Activated T-cell treated with anti-CD3 and anti-CD28 coated beads, Interleukin-2, amount 50 U/mL, for 4 hours (primary cell): ENCODE results near the gene AADACL3. TPM values are rescaled to one million over a fixed set of nuclear protein-coding genes. Genes with fewer than 3 reads are reported as not detected.

ENCODE experiments used
- ATAC-seq, 2 donors: fragments of 200-7000 bp; cut with Tn5 transposase; one replicate each; pipeline ENCODE4 v1.10.0; 2021
- DNase-seq: peaks from one replicate; pipeline ENCODE4 v3.0.0-alpha.2; 2020
- H3K27me3 Mint-ChIP-seq: one replicate; pipeline ENCODE4 v1.8.0; 2021; ENCODE audit warnings: low read depth, mixed read lengths
- H3K36me3 Mint-ChIP-seq: one replicate; pipeline ENCODE4 v1.8.0; 2022; ENCODE audit warnings: mixed read lengths; ENCODE audit not compliant: insufficient read depth
- H3K4me1 Mint-ChIP-seq: one replicate; pipeline ENCODE4 v1.8.0; 2021; ENCODE audit warnings: low read depth, mixed read lengths
- H3K4me3 Mint-ChIP-seq: one replicate; pipeline ENCODE4 v1.8.0; 2021; ENCODE audit warnings: mild to moderate bottlenecking, moderate library complexity, mixed read lengths
- H3K9me3 Mint-ChIP-seq: one replicate; pipeline ENCODE4 v1.8.0; 2021; ENCODE audit warnings: mixed read lengths
- total RNA-seq, 3 donors: library from RNA; stranded (reverse); gene quantifications; one replicate each; pipeline ENCODE4 v1.2.1, GENCODE V29; 2021

Gene AADACL3
- total RNA-seq, 3 donors from 2014 or later, result not detected

DNA sequence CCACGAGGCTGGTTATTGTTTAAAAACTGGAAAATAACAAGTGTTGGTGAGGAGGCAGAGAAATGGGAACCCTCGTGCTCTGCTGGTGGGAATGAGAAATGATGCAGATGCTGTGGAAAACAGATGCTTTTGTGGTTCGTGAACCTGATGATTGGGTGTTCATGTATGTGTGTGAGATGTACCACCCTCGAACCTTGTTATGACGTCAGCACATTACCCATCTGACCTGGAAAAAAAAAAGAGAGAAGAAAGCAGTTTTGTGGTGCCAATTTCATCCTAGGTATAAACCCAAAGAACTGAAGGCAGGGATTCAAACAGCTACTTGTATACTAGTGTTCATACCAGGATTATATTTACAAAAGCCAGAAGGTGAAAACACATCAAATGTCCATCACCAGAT is 23.7 kb downstream of the AADACL3 start:
- peaks cover 18% of the 10 kb centered on the region for H3K9me3 Mint-ChIP-seq
- H3K4me1 Mint-ChIP-seq, result no peaks in the 10 kb centered on the region
- no peak for DNase-seq
- H3K27me3 Mint-ChIP-seq, result peaks cover 59% of the 10 kb centered on the region
- no peaks in the 10 kb centered on the region for H3K36me3 Mint-ChIP-seq
- no peak for ATAC-seq
- no peak overlapping the region for H3K4me3 Mint-ChIP-seq

DNA sequence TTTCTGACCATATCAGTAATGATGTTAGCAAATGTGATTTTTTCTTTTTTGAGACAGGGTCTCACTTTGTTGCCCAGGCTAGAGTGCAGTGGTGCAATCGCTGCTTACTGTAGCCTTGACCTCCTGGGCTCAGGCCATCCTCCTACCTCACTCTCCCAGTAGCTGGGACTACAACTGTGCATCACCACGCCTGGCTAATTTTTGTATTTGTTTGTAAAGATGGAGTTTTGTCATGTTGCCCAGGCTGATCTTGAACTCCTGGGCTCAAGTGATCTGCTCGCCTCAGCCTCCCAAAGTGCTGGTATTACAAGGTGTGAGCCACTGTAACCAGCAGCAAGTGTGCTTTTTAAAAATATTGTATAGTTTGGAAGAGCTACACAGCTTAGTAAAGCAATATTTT is 26.0 kb downstream of the AADACL3 start:
- ATAC-seq (no peak), DNase-seq (no peak)
- H3K27me3 Mint-ChIP-seq, result peaks cover 51% of the 10 kb centered on the region
- H3K4me1 Mint-ChIP-seq, result no peaks in the 10 kb centered on the region
- peaks cover 4% of the 10 kb centered on the region for H3K9me3 Mint-ChIP-seq
- no peak overlapping the region for H3K4me3 Mint-ChIP-seq
- no peaks in the 10 kb centered on the region for H3K36me3 Mint-ChIP-seq

DNA sequence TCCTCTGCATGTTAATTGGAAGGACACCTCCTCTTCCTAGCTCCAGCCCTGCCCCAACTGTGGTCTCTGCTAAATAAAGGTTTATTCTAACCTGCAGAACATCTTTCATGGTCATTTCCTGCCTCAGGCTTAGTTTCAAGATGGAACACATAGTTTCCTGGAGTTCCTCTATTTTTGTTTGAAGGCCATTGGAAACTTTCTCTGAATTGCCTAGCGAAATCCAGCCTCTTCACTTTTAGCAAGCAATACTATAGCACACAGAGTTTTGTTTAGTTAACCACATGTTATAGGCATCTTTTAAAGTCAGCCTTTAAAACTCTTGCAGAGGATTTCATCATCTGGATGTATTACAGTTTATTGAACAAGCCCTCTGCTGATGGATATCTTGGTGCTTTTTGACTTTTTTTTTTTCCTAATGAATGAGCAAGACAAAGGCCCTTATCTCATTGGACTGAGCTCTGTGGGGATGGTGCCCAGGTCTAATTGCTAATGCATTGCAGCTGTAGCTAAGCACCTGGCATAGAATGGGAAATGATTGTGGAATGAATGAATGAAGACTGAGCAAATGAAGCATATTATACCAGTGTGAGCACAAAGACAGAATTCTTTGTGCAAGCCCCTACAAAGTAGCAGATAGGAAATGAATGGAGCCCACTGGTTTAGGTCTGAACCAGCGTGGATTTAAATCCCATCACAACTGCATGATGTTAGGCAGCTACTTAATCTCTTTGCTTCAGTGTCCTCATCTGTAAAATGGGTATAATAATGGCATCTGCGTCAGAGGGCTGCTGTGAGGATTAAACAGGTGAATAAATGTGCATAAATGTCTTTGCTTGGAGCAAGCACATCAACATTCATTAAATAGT is 29.4 kb downstream of the AADACL3 start:
- peaks cover 48% of the 10 kb centered on the region for H3K27me3 Mint-ChIP-seq
- ATAC-seq, result no peak
- H3K4me3 Mint-ChIP-seq, result no peak overlapping the region
- H3K36me3 Mint-ChIP-seq, result peaks cover 2% of the 10 kb centered on the region
- no peaks in the 10 kb centered on the region for H3K4me1 Mint-ChIP-seq
- peaks cover 26% of the 10 kb centered on the region for H3K9me3 Mint-ChIP-seq
- DNase-seq, result no peak

DNA sequence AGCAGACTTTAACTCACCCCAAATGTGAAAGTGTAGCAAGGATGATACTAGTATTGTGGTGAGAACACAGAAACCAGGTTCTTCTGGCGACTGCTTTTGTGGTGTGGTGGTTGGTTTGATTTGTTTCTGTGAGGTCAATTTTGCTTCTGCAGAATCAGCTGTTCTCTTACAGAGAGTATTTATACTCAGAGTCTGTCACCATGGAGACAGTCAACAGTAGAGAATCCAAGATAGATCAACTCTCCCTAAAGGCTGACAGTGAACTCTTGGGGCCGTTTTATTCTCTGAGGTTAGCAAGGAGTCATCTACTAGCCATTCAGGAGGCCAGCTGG is 30.0 kb downstream of the AADACL3 start, which contains the start of gene CFAP107:
Gene CFAP107, plus strand, starts transcription at position 209 of the 332 bp plus-strand sequence. CDS start 231 bp downstream, outside the sequence.
- ATAC-seq (no peak), DNase-seq (no peak)
- H3K27me3 Mint-ChIP-seq, result peaks cover 53% of the 10 kb centered on the region
- peaks cover 2% of the 10 kb centered on the region for H3K36me3 Mint-ChIP-seq
- no peak within 1 kb of the TSS for H3K4me3 Mint-ChIP-seq
- H3K9me3 Mint-ChIP-seq, result peaks cover 28% of the 10 kb centered on the region
- H3K4me1 Mint-ChIP-seq, result no peaks in the 10 kb centered on the region

DNA sequence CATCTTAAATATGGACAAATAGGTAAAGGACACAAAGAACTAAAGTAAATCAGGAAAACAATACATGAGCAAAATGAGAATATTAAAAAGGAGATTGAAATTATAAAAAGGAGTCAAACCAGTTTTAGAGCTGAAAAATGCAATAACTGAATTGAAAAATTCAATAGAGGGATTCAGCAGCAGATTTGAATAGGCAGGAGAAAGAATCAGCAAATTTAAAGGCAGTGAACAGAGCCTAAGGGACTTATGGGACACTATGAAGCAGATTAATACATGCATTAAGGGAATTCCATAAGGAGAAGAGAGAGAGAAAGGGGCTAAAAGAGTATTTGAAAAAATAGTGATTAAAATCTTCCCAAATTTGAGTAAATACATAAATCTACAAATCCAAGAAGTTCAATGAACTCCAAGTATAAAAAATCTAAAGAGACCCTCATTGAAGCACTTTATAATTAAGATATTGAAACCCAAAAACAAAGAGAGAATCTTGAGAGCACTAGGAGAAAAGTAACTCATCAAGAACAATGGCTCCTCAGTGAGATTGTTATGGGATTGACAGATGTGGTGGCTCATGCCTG is 33.0 kb downstream of the AADACL3 start:
- Mint-ChIP-seq H3K36me3 (peaks cover 2% of the 10 kb centered on the region), H3K9me3 (peaks cover 28% of the 10 kb centered on the region), H3K4me1 (no peaks in the 10 kb centered on the region), H3K4me3 (no peak overlapping the region), H3K27me3 (peaks cover 45% of the 10 kb centered on the region)
- DNase-seq (no peak), ATAC-seq (no peak)

DNA sequence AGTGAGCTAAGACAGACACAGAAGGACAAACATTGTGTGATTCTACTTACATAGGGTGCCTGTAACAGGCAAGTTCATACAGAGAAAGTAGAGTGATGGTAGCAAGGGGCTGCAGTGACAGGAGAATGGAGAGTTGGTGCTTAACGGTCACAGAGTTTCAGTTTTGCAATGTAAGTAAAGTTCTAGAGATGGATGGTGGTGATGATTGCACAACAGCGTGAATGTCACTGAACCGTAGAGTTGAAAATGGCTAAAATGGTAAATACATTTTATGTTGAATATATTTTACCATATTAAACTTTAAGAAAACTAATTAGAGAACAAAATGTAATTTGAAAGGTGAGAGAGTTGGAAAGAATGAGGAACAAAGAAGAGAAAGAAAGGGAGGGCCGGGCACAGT is 38.8 kb downstream of the AADACL3 start:
- ATAC-seq (no peak), DNase-seq (no peak)
- H3K4me3 Mint-ChIP-seq, result no peak overlapping the region
- H3K9me3 Mint-ChIP-seq, result peaks cover 9% of the 10 kb centered on the region
- H3K4me1 Mint-ChIP-seq, result no peaks in the 10 kb centered on the region
- H3K27me3 Mint-ChIP-seq, result peaks cover 26% of the 10 kb centered on the region
- H3K36me3 Mint-ChIP-seq, result no peaks in the 10 kb centered on the region

DNA sequence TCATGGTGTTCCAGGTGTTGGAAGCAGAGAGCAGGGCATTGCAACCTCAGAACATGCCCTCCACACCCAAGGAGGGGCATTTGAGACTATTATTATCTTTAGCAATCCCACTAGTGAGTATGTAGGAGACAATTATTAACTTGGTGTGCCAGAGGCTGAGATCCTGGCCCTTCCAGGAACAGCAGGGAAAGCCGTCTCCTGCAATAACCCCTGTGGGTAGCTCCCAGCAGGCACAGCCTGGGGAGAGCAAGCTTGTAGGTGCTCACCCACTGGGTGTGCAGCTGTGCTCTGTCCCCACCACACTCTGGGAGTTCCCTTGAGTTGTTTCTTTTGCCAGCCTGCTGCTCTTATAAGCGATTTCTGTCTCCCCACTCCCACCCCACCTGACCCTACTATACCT is 40.4 kb downstream of the AADACL3 start:
- Mint-ChIP-seq H3K9me3 (no peaks in the 10 kb centered on the region), H3K4me1 (no peaks in the 10 kb centered on the region), H3K36me3 (no peaks in the 10 kb centered on the region), H3K4me3 (no peak overlapping the region), H3K27me3 (peaks cover 22% of the 10 kb centered on the region)
- no peak for ATAC-seq
- DNase-seq, result no peak

DNA sequence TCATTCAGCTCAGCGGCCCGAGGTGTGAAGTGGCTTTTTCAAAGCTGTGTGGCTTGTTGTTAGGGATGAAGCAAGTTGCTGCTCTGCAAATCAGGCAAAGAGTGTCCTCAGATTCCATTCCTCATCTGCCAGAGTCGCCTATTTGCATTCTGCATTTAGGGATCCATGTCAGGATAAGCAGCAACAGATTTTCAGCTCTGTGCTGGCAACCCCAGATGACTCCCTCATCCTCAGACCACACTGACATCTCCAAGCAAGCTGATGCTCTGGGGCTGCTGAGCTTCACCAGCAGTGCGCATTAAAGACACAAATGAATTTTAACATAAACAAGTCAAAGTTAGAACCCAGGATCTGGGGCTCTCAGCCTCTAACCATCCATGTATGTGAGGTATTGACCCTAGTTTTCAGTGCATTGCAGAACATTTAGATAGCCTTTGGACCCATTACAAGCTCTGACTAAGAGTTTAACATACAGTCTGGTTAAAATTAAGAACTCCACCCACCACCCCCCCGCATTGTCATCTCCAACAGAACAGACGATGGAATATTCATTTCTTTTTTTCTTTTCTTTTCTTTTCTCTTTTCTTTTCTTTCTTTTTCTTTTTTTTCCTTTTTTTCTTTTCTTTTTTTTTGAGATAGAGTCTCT is 41.0 kb downstream of the AADACL3 start:
- H3K27me3 Mint-ChIP-seq, result peaks cover 22% of the 10 kb centered on the region
- DNase-seq, result no peak
- no peaks in the 10 kb centered on the region for H3K9me3 Mint-ChIP-seq
- ATAC-seq, result no peak
- H3K36me3 Mint-ChIP-seq, result no peaks in the 10 kb centered on the region
- H3K4me3 Mint-ChIP-seq, result no peak overlapping the region
- H3K4me1 Mint-ChIP-seq, result no peaks in the 10 kb centered on the region

DNA sequence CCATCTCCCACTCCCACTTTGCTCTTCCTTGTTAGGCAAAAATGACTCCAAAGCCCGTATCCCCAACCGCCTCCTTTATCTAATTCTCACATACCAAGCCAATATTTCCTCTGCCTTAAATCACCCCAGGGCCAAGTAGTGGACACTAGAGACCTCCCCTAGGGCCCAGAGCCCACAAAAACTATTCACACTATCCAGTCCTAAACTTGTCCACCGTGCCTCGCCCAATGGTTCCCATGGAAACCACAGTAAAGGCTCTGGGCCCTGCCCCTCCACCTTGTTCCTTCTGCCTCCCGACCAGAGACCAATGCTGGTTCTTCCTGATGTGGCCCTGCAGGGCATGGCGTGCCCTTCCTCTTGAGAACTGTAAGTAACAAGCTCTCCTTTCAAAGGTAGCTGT is 41.9 kb downstream of the AADACL3 start:
- H3K9me3 Mint-ChIP-seq, result no peaks in the 10 kb centered on the region
- DNase-seq (no peak), ATAC-seq (no peak)
- peaks cover 22% of the 10 kb centered on the region for H3K27me3 Mint-ChIP-seq
- no peak overlapping the region for H3K4me3 Mint-ChIP-seq
- H3K36me3 Mint-ChIP-seq, result no peaks in the 10 kb centered on the region
- no peaks in the 10 kb centered on the region for H3K4me1 Mint-ChIP-seq

DNA sequence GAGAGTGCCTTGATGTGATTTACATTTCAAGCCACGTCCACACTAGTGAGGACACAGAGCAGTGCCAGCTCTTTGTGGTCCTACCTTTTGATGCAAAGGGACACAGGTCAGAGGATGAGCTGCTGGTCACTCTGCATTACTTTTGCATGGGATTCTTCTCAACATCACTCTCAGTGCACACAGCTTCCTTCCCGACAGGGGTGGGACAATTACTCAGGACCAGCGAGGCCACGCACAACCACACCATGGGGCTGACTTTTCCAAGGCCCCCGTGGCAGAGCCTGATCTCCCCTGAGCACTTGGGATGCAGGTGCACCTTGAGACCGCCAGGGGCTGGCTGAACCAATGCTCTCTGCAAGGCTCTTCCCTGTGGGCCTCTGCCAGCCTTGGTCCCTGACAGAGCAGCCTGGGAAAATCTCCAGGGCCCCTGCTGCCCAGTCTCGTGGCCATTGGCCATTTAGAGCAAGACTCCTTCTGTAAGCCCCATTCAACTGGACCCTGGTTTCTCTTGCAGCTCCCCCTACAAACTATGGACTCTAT is 44.4 kb downstream of the AADACL3 start:
- peaks cover 22% of the 10 kb centered on the region for H3K27me3 Mint-ChIP-seq
- no peaks in the 10 kb centered on the region for H3K4me1 Mint-ChIP-seq
- H3K9me3 Mint-ChIP-seq, result no peaks in the 10 kb centered on the region
- no peaks in the 10 kb centered on the region for H3K36me3 Mint-ChIP-seq
- ATAC-seq (no peak), DNase-seq (no peak)
- no peak overlapping the region for H3K4me3 Mint-ChIP-seq

DNA sequence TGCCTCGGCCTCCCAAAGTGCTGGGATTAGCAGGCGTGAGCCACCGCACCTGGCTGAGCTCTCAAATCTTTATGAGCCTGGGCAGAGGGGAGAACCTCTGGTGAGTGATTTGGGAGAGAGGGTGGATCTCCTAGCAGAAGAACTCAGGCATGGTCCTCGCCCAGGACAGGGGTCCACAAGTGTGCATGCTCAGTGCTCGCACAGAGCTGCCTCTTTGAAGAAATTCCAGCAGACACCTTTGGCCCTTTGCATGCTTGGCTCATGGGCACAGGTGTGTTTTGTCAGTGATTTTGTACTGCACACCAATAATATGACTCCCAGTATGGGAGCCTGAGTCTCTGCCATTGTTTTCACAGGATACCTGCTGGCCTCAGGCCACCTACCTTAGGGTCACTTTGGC is 45.9 kb downstream of the AADACL3 start:
- no peak for ATAC-seq
- no peak overlapping the region for H3K4me3 Mint-ChIP-seq
- H3K4me1 Mint-ChIP-seq, result no peaks in the 10 kb centered on the region
- DNase-seq, result no peak
- H3K27me3 Mint-ChIP-seq, result peaks cover 21% of the 10 kb centered on the region
- no peaks in the 10 kb centered on the region for H3K9me3 Mint-ChIP-seq
- no peaks in the 10 kb centered on the region for H3K36me3 Mint-ChIP-seq

DNA sequence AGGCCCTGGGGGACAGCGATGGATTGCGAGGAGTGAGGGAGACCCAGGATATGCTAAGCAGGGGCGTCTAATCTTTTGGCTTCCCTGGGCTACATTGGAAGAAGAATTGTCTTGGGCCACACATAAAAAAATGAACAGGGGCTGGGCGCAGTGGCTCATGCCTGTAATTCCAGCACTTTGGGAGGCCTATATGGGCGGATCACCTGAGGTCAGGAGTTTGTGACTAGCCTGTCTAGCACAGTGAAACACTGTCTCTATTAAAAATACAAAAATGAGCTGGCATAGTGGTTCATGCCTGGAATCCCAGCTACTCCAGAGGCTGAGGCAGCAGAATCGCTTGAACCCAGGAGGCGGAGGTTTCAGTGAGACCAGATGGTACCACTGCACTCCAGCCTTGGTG is 46.9 kb downstream of the AADACL3 start:
- no peak for ATAC-seq
- H3K4me1 Mint-ChIP-seq, result no peaks in the 10 kb centered on the region
- H3K9me3 Mint-ChIP-seq, result no peaks in the 10 kb centered on the region

DNA sequence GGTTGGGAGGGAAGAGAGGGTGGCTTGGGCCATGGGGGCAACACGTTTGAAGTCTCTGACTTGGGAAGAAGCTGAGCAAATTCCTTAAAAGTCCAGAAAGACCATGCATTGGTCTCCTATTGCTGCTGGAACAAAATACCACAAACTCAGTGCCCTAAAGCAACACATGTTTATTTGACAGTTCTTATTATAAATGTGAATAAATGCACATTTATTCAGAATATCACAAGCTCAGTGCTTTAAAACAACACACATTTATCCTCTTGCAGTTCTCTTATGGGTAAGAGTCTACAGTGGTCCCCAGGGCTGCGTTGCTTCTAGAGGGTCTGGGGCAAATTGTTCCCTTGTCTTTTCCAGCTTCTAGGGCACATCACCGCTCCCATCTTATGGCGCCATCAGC is 47.6 kb downstream of the AADACL3 start:
- H3K4me3 Mint-ChIP-seq, result no peak overlapping the region
- DNase-seq (no peak), ATAC-seq (no peak)
- H3K27me3 Mint-ChIP-seq, result peaks cover 22% of the 10 kb centered on the region
- no peaks in the 10 kb centered on the region for H3K9me3 Mint-ChIP-seq
- H3K36me3 Mint-ChIP-seq, result no peaks in the 10 kb centered on the region
- H3K4me1 Mint-ChIP-seq, result no peaks in the 10 kb centered on the region

More for the DNA sequence above, 46.9 kb downstream of the AADACL3 start:
- peaks cover 22% of the 10 kb centered on the region for H3K27me3 Mint-ChIP-seq
- DNase-seq, result no peak
- H3K4me3 Mint-ChIP-seq, result no peak overlapping the region
- no peaks in the 10 kb centered on the region for H3K36me3 Mint-ChIP-seq

DNA sequence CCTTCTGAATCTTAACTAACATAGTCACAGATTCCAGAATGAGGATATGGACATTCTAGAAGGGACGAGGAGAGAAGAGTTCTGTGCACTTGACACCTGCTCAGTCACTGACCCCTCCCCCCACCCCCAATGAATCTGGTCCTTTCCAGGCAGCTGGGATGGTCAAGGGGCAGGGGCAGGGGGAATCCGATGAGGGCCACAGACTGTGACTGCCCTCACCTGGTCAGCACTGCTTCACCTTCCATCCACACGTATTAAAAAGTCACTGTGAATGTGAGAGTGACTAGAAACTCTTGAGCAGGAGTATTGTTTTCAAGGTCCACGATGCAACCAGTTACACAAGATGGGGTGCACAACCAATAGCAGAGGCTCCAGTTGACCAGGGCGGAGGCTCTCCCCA is 48.1 kb downstream of the AADACL3 start:
- Mint-ChIP-seq H3K9me3 (no peaks in the 10 kb centered on the region), H3K4me1 (no peaks in the 10 kb centered on the region), H3K4me3 (no peak overlapping the region), H3K27me3 (peaks cover 25% of the 10 kb centered on the region), H3K36me3 (no peaks in the 10 kb centered on the region)
- ATAC-seq (no peak), DNase-seq (no peak)
